WTC11 (cell line): ENCODE data around the gene KCNK16. TPM values are rescaled to one million over a fixed set of nuclear protein-coding genes. Genes with fewer than 3 reads are reported as not detected.

Experiments
- ATAC-seq: fragments of 200-7000 bp; cut with Tn5 transposase; 2 replicates; pipeline ENCODE4 v1.10.0; 2021; ENCODE audit warnings: mild to moderate bottlenecking, moderate library complexity
- CTCF ChIA-PET: fragments of 300-600 bp; sonication (Branson Sonifier 250); formaldehyde crosslinking; loops from one replicate; lab custom pipeline; 2021; ENCODE audit warnings: antibody characterized with exemption; lab: Charles Lee
- POLR2A ChIA-PET: fragments of 350-600 bp; sonication (Branson Sonifier 250); formaldehyde crosslinking; loops from one replicate; lab custom pipeline; 2021; ENCODE audit warnings: antibody characterized with exemption; lab: Charles Lee
- DNase-seq: peaks from one replicate; pipeline ENCODE4 v3.0.0; 2021; ENCODE audit warnings: low spot score
- H3K27ac Mint-ChIP-seq: 2 replicates; pipeline ENCODE4 v1.8.0; 2021; ENCODE audit warnings: mixed read lengths
- H3K27me3 Mint-ChIP-seq: 2 replicates; pipeline ENCODE4 v1.8.0; 2021; ENCODE audit warnings: low read depth, mild to moderate bottlenecking, moderate library complexity, mixed read lengths
- H3K36me3 Mint-ChIP-seq: 2 replicates; pipeline ENCODE4 v1.8.0; 2021; ENCODE audit warnings: mixed read lengths
- H3K4me1 Mint-ChIP-seq: 2 replicates; pipeline ENCODE4 v1.8.0; 2022; ENCODE audit warnings: mixed read lengths
- H3K4me3 Mint-ChIP-seq: 2 replicates; pipeline ENCODE4 v1.8.0; 2021; ENCODE audit warnings: mild to moderate bottlenecking, moderate library complexity, mixed read lengths
- H3K9me3 Mint-ChIP-seq: 2 replicates; pipeline ENCODE4 v1.8.0; 2021; ENCODE audit warnings: mixed read lengths
- ARID4B ChIP-seq: sonication (generic); formaldehyde crosslinking; IDR thresholded peaks from 2 replicates; pipeline ENCODE4 v1.8.0; 2023; ENCODE audit warnings: missing genetic modification reagents, mild to moderate bottlenecking, borderline replicate concordance
- CREB1 ChIP-seq: sonication (generic); formaldehyde crosslinking; IDR thresholded peaks from 2 replicates; pipeline ENCODE4 v1.8.0; 2023; ENCODE audit warnings: mild to moderate bottlenecking, missing genetic modification reagents
- ELF4 ChIP-seq: sonication (generic); formaldehyde crosslinking; IDR thresholded peaks from 2 replicates; pipeline ENCODE4 v1.8.1; 2022; ENCODE audit warnings: low read depth, mild to moderate bottlenecking, moderate library complexity, missing genetic modification reagents
- FOXP4 ChIP-seq: sonication (generic); formaldehyde crosslinking; IDR thresholded peaks from 2 replicates; pipeline ENCODE4 v1.8.0; 2022; ENCODE audit warnings: mild to moderate bottlenecking, missing genetic modification reagents
- IRF2 ChIP-seq: sonication (generic); formaldehyde crosslinking; IDR thresholded peaks from 2 replicates; pipeline ENCODE4 v1.8.0; 2022; ENCODE audit warnings: low read depth, missing genetic modification reagents, borderline replicate concordance
- JUN ChIP-seq: sonication (generic); formaldehyde crosslinking; IDR thresholded peaks from 2 replicates; pipeline ENCODE4 v1.8.0; 2023; ENCODE audit warnings: mild to moderate bottlenecking, missing genetic modification reagents
- KAT7 ChIP-seq: sonication (generic); formaldehyde crosslinking; IDR thresholded peaks from 2 replicates; pipeline ENCODE4 v1.8.1; 2023; ENCODE audit warnings: missing genetic modification reagents, mild to moderate bottlenecking, borderline replicate concordance
- MAX ChIP-seq: sonication (generic); formaldehyde crosslinking; IDR thresholded peaks from 2 replicates; pipeline ENCODE4 v1.8.0; 2022; ENCODE audit warnings: mild to moderate bottlenecking, missing genetic modification reagents
- MLX ChIP-seq: sonication (generic); formaldehyde crosslinking; IDR thresholded peaks from 2 replicates; pipeline ENCODE4 v1.8.1; 2023; ENCODE audit warnings: mild to moderate bottlenecking, missing genetic modification reagents, moderate library complexity
- MXD4 ChIP-seq: fragments of 250-450 bp; sonication (Bioruptor Pico); IDR thresholded peaks from 2 replicates; pipeline ENCODE4 v1.8.0; 2021; ENCODE audit warnings: mild to moderate bottlenecking, moderate library complexity, borderline replicate concordance
- MYBL2 ChIP-seq: sonication (generic); formaldehyde crosslinking; IDR thresholded peaks from 2 replicates; pipeline ENCODE4 v1.8.1; 2023; ENCODE audit warnings: mild to moderate bottlenecking, moderate library complexity, missing genetic modification reagents
- NFATC4 ChIP-seq: fragments of 250-450 bp; sonication (Bioruptor Pico); IDR thresholded peaks from 2 replicates; pipeline ENCODE4 v1.9.0; 2021; ENCODE audit warnings: mild to moderate bottlenecking
- OVOL2 ChIP-seq: fragments of 250-450 bp; sonication (Bioruptor Pico); IDR thresholded peaks from 2 replicates; pipeline ENCODE4 v1.9.0; 2021; ENCODE audit warnings: mild to moderate bottlenecking, borderline replicate concordance
- RELA ChIP-seq: sonication (generic); formaldehyde crosslinking; IDR thresholded peaks from 2 replicates; pipeline ENCODE4 v1.8.1; 2022; ENCODE audit warnings: missing genetic modification reagents, mild to moderate bottlenecking, borderline replicate concordance
- SMAD3 ChIP-seq: sonication (generic); formaldehyde crosslinking; IDR thresholded peaks from 2 replicates; pipeline ENCODE4 v1.8.0; 2022; ENCODE audit warnings: missing genetic modification reagents, mild to moderate bottlenecking, borderline replicate concordance
- SMAD4 ChIP-seq: sonication (generic); formaldehyde crosslinking; IDR thresholded peaks from 2 replicates; pipeline ENCODE4 v1.8.0; 2022; ENCODE audit warnings: mild to moderate bottlenecking, missing genetic modification reagents
- TP53 ChIP-seq: sonication (generic); formaldehyde crosslinking; IDR thresholded peaks from 2 replicates; pipeline ENCODE4 v1.8.1; 2023; ENCODE audit warnings: mild to moderate bottlenecking, missing genetic modification reagents
- USF1 ChIP-seq: sonication (generic); formaldehyde crosslinking; IDR thresholded peaks from 2 replicates; pipeline ENCODE4 v1.8.0; 2022; ENCODE audit warnings: mild to moderate bottlenecking, missing genetic modification reagents
- ZBTB21 ChIP-seq: sonication (generic); formaldehyde crosslinking; IDR thresholded peaks from 2 replicates; pipeline ENCODE4 v1.8.1; 2023; ENCODE audit warnings: mild to moderate bottlenecking, missing genetic modification reagents, borderline replicate concordance
- ZNF263 ChIP-seq: sonication (generic); formaldehyde crosslinking; IDR thresholded peaks from 2 replicates; pipeline ENCODE4 v1.8.1; 2022; ENCODE audit warnings: low read depth, mild to moderate bottlenecking, moderate library complexity, missing genetic modification reagents
- ZNF317 ChIP-seq: sonication (generic); formaldehyde crosslinking; IDR thresholded peaks from 2 replicates; pipeline ENCODE4 v1.8.1; 2023; ENCODE audit warnings: low read depth, mild to moderate bottlenecking, moderate library complexity, missing genetic modification reagents, borderline replicate concordance
- total RNA-seq: library from RNA; stranded (reverse); gene quantifications from 3 replicates; pipeline ENCODE4 v1.2.3, GENCODE V29; 2021

Gene KCNK16
- total RNA-seq, 1 experiment from 2014 or later = not detected

GRCh38 chr6:39330476-39330875 is 8.0 kb upstream of the KCNK16 start:
- H3K4me3 Mint-ChIP-seq = no peak overlapping the region
- peaks cover 5% of the 10 kb centered on the region; the same call in 1 of the 2 replicates for H3K27me3 Mint-ChIP-seq
- POLR2A ChIA-PET = no interaction called here
- no peak for DNase-seq
- H3K27ac Mint-ChIP-seq = no peak overlapping the region
- ATAC-seq = no peak
- no peaks in the 10 kb centered on the region for H3K36me3 Mint-ChIP-seq
- no peaks in the 10 kb centered on the region for H3K9me3 Mint-ChIP-seq
- no peaks in the 10 kb centered on the region for H3K4me1 Mint-ChIP-seq
- CTCF ChIA-PET = interaction anchor here (0.8 to 1.5 kb wide), 2 partner anchors 18 to 28 kb away, joined by 4 to 7 read pairs; no protein-coding TSS in a partner anchor
- no peak for TF ChIP-seq KAT7 (CRISPR knock-in tag)
- no peak for TF ChIP-seq IRF2 (CRISPR knock-in tag)
- TF ChIP-seq SMAD3 (CRISPR knock-in tag) = no peak
- TF ChIP-seq NFATC4 (CRISPR knock-in tag) = no peak
- no peak for TF ChIP-seq CREB1
- TF ChIP-seq MXD4 = no peak
- no peak for TF ChIP-seq JUN (CRISPR knock-in tag)
- TF ChIP-seq RELA = no peak
- no peak for TF ChIP-seq ELF4 (CRISPR knock-in tag)
- no peak for TF ChIP-seq SMAD4
- no peak for TF ChIP-seq FOXP4 (CRISPR knock-in tag)
- no peak for TF ChIP-seq ZBTB21

GRCh38 chr6:39330057-39330456 is 7.6 kb upstream of the KCNK16 start:
- no peaks in the 10 kb centered on the region for H3K9me3 Mint-ChIP-seq
- DNase-seq = no peak
- CTCF ChIA-PET = no interaction called here
- H3K27me3 Mint-ChIP-seq = peaks cover 5% of the 10 kb centered on the region; the same call in 1 of the 2 replicates
- POLR2A ChIA-PET = no interaction called here
- TF ChIP-seq MLX (CRISPR knock-in tag) = no peak
- no peak for TF ChIP-seq MAX
- no peak for TF ChIP-seq ZBTB21
- TF ChIP-seq TP53 (CRISPR knock-in tag) = no peak
- no peak for TF ChIP-seq ZNF317 (CRISPR knock-in tag)
- TF ChIP-seq USF1 (CRISPR knock-in tag) = no peak
- TF ChIP-seq ZNF263 (CRISPR knock-in tag) = no peak
- no peak for TF ChIP-seq MYBL2 (CRISPR knock-in tag)
- no peak for TF ChIP-seq ARID4B (CRISPR knock-in tag)
- no peak for TF ChIP-seq OVOL2
- H3K4me3 Mint-ChIP-seq = no peak overlapping the region
- no peak overlapping the region for H3K27ac Mint-ChIP-seq
- no peaks in the 10 kb centered on the region for H3K36me3 Mint-ChIP-seq
- ATAC-seq = no peak
- H3K4me1 Mint-ChIP-seq = no peaks in the 10 kb centered on the region
